GM19324 (cell line): Measurements from ENCODE around the gene ORC6.

Experiments used
- ATAC-seq: cut with Tn5 transposase; IDR thresholded peaks from one replicate; pipeline ENCODE4 v1.9.1; 2021; ENCODE audit warnings: mild to moderate bottlenecking, moderate library complexity; ENCODE audit not compliant: unreplicated experiment, low FRiP score

ORC6 gene

DNA sequence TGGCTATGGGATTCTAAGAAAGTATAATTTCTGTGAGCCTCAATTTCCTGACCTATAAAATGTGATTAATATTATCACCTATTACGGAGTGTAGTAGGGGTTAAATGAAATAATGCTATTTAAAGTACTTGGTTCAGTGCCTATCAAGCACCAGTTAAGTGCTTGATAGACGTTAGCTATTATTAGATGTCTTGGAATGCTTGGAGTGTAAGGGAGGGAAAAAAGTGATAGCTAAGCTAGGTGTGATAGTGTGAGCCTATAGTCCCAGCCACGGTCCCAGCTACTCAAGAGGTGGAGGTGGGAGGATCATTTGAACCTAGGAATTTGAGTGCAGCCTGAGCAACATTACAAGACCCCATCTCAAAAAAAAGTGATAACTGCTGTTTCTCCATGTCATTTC lies 7.5 kb downstream of the ORC6 start:
- ATAC-seq = no peak

DNA sequence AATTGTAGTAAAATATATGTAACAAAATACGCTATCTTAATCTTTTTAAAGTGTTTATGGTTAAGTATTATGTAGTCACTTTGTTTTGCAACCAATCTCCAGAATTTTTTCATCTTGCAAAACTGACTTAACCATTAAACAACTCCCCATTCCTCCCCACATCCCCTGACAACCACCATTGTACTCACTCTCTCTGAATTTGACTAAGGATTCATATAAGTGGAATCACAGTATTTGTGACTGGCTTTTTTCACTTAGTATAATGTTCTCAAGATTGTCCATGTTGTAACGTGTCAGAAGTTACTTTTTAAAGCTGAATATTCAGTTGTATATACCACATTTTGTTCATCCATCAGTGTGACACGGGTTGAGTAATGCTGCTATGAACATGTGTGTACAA lies 10.6 kb downstream of the ORC6 start:
- no peak for ATAC-seq

DNA sequence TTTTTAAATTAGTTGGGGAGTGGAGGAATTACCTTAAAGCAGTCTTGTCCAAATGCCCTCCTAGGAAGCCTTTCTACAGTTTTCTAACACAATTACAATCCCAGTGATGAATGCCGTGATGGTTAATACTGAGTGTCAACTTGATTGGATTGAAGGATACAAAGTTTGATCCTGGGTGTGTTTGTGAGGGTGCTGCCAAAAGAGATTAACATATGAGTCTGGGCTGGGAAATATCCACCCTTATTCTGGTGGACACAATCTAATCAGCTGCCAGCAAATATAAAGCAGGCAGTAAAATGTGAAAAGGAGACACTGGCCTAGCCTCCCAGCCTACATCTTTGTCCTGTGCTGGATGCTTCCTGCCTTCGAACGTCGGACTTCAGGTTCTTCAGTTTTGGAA lies 12.2 kb downstream of the ORC6 start:
- ATAC-seq = no peak

DNA sequence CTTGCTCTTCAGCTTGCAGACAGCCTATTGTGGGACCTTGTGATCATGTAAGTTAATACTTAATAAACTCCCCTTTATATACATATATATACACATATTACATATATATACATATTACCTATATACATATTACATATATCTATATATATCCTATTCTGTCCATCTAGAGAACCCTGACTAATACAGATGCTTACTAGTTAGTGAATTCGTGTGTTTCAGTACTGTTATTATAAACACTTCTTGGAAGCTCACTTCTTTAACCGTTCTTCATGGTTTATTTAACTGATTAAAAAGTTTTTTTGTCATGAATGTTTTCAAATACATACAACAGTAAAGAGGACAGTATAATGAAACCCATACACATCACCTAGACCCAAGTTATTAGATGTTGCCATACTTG lies 12.6 kb downstream of the ORC6 start:
- ATAC-seq = no peak

DNA sequence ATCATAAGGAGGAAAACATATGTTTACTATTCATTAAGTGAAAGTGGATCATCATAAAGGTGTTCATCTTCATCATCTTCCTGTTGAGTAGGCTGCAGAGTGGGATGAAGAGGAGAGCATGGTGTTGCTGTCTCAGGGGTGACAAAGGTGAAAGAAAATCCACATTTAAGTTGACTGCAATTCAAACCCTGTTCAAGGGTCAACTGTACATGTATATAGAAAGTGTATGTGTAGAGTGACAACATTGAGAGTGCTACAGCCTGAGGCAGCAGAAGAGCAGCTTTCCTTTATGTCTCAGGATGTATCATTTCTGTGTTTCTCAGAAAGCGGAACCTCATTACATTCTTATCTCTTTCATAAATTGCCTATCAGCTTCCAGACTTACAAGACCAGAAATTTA lies 17.2 kb downstream of the ORC6 start:
- ATAC-seq = no peak

DNA sequence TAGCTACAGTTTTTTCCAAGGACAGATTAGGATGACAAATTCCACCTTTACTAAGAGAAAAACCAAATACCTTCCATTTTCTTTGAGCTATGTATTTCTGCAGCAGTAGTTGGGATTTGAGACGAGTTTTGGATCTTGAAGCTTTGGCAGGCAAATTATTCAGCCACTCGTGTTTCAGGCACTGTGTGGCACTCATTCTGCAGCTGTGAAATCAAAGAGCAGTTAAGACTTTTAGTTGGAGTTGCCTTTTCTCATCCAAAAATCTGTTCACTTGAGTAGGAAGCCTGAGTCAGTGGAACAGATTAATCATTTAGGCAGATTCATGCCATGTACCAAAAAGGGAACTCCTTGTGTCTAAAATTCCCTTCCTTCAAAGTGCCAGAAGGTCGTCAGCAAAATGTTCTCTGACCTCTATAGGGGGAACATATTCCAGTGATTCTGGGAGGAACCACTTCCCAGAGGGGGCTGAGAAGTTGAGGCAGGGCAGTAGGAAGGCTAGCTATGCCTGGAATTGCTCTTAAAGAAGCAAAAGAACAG lies 20.1 kb downstream of the ORC6 start:
- ATAC-seq = no peak

DNA sequence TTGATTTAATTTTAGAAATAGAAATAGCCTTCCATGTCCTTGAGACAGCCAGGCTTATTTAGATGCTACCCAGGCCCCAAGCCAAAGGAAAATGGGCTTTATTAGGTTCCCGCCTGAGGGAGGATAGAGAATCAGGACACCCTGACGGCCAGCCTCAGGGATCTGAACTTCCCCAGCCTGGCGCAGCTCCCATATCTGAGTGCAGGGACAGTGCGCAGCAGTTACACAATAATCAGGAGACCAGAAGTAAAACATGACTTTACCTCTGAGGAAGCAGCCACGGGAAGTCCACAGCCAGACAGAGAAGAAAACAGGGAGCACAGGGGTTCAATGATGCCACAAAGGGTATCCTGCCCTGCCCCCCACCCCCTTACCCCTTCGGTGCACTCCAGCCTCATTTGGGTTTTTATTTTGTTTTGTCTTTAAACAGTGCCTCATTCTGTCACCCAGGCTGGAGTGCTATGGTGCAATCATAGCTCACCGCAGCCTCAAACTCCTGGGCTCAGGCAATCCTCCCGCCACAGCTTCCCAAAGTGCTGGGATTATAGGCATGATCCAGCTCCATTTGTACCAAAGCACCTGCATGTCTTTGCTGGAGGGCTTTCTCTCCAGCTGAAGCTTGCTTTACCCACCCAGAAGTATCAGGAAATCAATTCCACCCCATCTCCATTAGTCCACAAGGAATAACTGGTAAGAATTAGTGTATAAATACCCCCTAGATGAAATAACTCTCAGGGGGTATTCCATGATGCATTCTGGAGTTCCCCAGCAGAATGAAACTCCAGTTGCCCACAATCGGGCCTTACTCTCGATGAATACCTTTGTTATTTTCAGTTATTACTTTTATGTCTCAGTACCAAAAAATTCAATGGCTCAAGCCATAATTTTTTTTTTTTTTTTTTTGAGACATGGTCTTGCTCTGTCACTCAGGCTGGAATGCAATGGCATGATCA lies 21.9 kb downstream of the ORC6 start:
- ATAC-seq = no peak

DNA sequence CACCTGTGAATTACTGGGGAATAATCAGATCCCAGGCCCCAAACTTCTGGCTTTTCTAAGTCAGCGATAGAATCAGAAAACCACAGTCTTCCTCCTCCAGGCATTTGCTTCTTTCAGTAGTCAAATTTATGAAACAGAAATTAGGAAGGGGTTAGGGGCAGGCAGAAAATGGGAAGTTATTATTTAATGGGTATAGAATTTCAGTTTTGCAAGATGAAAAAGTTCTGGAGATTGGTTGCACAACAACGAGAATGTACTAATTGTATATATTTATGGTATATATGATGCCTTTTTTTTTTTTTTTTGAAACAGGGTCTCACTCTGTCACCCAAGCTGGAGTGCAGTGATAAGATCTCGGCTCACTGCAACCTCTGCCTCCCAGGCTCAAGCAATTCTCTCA lies 23.5 kb downstream of the ORC6 start:
- ATAC-seq = no peak

DNA sequence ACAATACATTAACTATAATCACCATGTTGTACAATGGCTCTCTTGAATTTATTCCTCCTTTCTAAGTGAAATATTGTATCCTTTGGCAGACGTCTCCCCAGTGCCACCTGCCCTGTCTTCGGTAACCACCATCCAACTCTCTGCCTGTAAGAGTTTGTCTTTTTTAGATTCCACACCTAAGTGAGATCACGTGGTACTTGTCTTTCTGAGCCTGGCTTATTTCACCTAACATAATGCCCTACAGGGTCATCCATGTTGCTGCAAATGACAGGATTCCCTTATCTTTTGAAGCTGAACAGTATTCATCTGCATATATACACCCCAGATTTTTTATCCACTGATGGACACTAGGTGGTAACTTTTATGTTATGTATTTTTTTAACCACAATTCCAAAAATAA lies 24.2 kb downstream of the ORC6 start:
- no peak for ATAC-seq

DNA sequence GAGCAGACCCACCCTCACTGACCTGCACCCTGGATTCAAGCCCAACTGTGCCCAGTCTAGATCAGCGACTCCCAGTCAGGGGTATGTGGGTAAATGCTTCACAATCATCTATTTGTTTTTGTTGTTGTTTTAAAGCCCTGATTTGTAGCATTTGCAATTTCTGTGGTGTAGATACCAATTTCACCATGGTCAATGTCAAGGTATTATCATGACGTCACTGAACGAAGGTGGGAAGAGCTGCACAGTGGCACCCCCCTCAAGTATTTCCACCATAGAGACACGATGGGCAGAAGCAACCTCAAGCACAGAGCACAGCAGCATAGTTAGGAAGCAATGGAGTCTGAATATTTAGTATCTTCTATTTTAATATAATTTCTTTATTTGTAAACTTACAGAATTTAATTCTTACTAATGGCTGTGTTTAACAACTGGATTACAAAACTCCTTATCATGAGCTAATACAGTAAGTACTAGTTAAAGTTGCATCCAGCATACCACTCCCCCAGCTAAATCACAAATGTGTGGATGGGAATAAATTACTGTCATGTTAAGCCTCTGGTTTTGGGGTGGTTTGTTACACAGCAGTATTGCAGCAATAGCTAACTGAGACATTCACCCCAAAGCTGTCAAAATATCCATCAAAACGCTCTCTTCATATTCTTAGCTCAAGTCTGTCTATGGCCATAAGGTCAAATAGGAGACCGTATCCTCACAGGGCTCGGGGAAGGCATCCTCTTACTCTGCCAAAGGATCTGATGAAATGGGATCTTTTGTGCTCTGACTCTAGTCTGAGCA lies 25.5 kb downstream of the ORC6 start:
- ATAC-seq = no peak

DNA sequence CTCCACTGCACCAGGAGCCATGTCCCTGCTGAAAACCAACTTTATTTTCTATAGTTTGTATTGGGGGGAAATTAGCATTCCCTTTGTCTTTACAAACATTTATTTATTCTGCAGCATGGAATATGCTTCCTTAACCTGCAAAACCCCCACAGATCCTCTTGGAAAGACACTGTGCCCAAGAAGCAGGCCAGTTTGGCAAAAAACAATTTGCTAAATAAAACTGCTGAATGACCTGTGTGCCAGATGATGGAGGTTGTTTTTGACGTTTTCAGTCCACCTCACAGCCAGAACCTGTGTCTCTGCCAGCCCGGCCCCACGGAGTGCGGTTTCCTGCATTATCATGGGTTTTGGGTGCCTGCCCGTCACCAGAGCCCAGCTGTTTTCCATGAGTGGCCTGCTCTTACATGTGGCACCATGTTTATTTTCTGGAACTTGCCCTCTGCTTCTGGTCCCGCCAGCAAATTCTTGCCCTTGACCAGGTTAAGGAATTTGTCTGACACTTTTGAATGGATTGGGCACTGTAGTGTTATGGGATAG lies 26.4 kb downstream of the ORC6 start:
- ATAC-seq = no peak

DNA sequence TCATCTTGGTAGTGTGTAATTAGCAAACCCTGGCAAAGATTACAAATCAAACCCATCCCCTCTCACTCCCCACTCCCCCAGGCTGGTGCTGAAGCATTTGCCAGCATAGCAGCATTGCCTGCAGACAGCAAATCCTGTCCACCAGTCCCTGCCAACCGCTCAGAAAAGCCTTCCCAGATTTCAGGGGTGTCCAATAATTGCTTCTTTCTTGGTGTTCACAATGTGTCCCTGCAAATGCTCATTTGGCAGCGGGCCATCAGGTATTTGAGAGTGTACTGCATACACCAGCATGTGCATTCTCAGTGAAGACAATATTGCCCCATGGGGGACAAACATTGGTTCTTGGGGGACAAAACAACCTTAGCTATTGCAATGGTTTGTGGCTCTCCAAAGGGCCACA lies 28.2 kb downstream of the ORC6 start:
- no peak for ATAC-seq

DNA sequence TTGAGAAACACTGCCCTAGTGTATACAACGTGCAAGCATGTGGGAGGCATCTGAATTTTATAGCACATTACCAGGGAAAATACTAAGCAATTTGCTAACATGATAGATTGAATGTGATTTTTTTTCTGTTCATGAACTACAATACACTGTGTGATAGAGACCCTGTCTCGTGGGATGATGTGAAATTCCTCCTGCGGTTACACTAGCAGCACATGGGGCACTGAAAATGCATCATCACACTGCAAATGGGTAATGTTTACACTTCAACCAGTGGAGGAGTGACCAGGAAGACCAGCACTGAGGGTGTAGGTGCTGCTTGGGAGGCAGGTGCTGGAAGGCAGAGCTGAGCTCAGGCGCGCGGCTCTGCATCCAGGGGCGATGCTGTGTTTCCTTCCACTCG lies 28.8 kb downstream of the ORC6 start:
- no peak for ATAC-seq

DNA sequence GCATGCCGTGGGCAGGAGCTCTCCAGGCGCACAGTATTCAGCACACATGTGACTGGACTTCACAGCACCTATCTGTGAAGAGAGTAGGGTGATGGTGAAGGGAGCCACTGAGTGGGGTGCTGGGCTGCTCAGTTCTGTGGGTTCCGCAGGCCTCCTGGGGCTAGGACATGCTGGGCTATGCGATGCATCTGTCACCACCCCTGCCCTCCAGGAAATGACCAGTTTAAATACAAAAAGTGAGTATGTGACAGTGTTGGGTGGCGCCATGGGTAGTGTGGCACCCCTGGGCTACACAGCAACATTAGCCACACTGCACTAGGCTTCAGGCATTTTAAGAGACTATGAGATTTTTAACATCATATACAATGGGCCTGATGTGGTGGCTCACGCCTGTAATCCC lies 30.1 kb downstream of the ORC6 start:
- ATAC-seq = no peak

DNA sequence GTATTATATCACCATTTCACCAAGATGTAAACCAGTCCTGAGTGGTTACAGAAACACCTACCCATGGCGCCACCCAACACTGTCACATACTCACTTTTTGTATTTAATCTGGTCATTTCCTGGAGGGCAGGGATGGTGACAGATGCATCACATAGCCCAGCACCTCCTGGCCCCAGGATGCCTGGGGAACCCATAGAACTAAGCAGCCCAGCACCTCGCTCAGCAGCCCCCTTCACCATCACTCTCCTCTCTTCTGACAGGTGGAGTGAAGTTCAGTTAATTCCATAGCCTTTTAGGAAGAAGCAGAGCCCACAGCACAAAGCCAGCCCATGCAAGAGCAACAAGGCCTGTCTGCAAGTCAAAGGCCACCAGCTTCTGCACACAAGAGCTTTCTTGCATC lies 31.2 kb downstream of the ORC6 start:
- ATAC-seq = no peak

DNA sequence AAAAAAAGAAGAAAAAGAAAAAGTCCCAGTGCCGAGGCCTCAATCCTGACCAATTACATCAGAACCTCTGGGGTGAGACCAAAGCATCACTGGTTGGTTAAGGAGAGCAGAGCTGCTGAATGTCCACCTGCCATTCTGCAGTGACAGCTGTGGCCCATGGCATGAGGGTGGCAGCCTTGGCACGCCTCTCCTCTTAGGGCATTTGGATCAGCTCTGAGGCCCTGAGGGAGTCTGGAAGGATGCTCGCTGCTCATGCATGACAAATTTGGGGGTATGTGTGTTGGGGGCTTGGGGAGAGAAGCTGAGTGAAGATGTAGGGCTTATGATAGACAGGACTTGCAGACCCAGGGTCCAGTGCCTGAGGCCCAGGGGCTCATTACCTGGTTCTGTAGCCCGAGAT lies 32.4 kb downstream of the ORC6 start:
- no peak for ATAC-seq

DNA sequence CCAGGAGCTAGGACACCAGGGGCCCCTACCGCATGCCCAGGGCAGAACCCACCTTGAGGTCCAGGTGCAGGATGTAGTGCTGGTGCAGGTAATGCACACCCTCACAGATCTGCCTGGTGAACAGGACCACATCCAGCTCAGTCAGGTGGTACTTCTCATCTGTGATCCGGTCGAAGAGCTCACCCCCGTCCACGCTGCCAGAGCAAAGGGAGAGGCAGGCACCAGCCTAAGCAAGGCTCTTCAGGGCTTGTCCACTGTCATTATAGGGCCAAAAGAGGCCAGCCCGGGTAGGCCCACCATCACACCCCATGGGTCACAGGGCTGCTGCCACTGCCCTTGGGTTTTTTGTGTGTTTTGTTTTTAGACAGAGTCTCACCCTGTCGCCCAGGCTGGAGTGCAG lies 37.7 kb downstream of the ORC6 start:
- no peak for ATAC-seq

DNA sequence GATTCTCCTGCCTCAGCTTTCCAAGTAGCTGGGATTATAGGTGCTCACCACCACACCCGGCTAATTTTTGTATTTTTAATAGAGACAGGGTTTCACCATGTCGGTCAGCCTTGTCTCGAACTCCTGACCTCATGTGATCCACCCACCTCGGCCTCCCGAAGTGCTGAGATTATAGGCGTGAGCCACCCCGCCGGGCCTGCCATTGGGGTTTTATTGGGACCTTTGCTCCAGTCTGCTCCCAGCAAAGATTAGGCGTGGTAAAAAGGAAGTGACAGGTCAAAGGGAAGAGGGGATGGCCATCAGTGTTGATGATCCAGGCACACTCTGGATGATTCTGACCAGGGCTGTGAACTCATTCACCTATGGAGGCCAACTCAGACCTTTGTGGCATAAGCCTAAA lies 38.2 kb downstream of the ORC6 start:
- ATAC-seq = no peak

DNA sequence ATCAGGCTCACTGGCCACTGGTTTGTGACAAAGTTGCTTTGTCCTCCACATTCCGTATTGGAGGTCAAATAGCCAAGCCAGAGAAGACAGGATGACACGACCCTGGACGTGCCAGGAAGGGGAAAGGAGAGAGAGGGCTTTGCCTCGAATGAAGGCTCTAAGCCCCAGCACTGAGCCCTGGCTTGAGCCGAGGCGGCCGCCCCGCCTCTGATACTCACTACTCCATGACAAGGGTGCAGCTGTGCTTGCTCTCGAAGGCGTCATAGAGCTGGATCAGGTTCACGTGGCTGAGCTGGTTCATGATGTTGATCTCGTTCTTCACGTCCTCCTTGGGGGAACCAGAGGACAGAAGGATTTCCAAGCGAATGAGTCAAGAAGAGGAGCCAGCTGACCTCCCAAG lies 39.3 kb downstream of the ORC6 start:
- no peak for ATAC-seq

DNA sequence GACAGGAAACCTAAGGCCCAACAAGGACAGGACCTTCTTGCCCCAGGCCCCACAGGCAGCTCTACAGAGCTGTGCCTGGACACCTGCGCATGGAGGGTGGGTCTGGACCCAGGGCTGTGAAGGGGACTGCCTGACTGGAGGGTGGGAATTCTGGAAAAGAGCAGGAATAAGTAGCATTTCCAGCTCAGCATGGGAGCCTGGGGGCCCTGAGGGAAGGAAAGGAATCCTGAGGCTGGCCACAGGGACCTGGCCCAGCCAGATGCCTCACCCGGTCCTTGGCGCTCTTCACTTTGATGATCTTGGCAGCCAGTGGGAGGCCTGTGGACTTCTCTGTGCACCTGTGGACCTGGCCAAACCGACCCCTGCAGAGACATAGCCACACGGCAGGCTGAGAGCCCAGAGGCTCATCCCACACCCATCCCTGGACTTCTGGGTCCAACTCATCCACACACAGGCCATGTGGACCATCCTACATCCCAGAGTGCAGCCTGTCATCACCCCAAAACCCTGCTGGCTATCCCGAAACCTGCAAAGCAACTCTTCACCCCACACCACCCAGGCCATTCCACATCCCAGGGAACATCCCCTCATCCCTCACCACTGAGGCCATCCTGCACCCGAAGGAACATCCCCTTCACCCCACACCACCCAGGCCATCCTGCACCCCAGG lies 40.0 kb downstream of the ORC6 start:
- ATAC-seq = no peak

DNA sequence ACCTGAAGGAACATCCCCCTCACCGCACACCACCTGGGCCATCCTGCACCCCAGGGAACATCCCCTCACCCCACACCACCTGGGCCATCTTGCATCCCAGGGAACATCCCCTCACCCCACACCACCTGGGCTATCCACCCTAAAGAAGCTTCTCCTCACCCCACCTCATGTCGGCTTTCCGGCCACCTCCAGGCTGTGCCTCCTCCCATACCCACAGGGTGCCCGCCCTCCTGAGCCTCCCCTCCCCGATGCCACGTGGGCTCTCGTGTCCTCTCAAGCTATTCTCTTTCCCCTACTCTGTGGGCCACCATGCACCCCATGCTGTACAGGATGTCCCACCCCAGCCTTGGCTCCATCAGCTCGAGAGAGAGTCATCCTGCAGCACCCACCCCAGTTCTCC lies 40.7 kb downstream of the ORC6 start:
- ATAC-seq = no peak
